Coronary artery (tissue), 2 donors: ENCODE results near the gene FBLN5.

Source experiments
- DNase-seq: peaks from one replicate; pipeline ENCODE4 v3.0.0-alpha.2; 2017; ENCODE audit warnings: low spot score
- H3K27ac ChIP-seq, 2 donors: fragments of 200-600 bp; sonication (generic); one replicate each; pipeline ENCODE4 v1.5.1; 2016 to 2019
- H3K4me3 ChIP-seq: fragments of 200-600 bp; sonication (generic); 2 replicates; pipeline ENCODE4 v1.5.1; 2016; ENCODE audit warnings: mild to moderate bottlenecking, moderate library complexity
- CTCF ChIP-seq: fragments of 200-600 bp; sonication (generic); IDR thresholded peaks from one replicate; pipeline ENCODE4 v1.5.1; 2019; ENCODE audit warnings: antibody characterized with exemption

FBLN5 gene

GRCh38 chr14:91835197-91835919 is 112.1 kb downstream of the FBLN5 start:
- Histone ChIP-seq H3K4me3 (peak overlapping the region; percentile 80), H3K27ac (peak overlapping the region; percentile 87 to 92)
- DNase-seq, result no peak
- no peak for TF ChIP-seq CTCF

GRCh38 chr14:91834571-91834970 is 112.9 kb downstream of the FBLN5 start:
- TF ChIP-seq CTCF, result no peak
- Histone ChIP-seq H3K4me3 (peak overlapping the region; percentile 80), H3K27ac (peak overlapping the region in 1 of 2 donors; percentile 29)
- DNase-seq, result no peak

- no peak overlapping the region for H3K27ac ChIP-seq
Observed at GRCh38 chr14:91831337-91831736, 116.2 kb downstream of the FBLN5 start.

GRCh38 chr14:91830777-91831176 is 116.7 kb downstream of the FBLN5 start:
- Histone ChIP-seq H3K27ac (no peak overlapping the region), H3K4me3 (no peak overlapping the region)
- TF ChIP-seq CTCF, result no peak
- DNase-seq, result no peak

More at GRCh38 chr14:91831337-91831736, 116.2 kb downstream of the FBLN5 start:
- TF ChIP-seq CTCF, result no peak
- no peak for DNase-seq
- H3K4me3 ChIP-seq, result no peak overlapping the region

- no peak overlapping the region for H3K27ac ChIP-seq
Observed at GRCh38 chr14:91829511-91829910, 118.0 kb downstream of the FBLN5 start.

GRCh38 chr14:91827746-91828145 is 119.7 kb downstream of the FBLN5 start:
- H3K27ac ChIP-seq, result no peak overlapping the region
- TF ChIP-seq CTCF, result no peak
- no peak overlapping the region for H3K4me3 ChIP-seq
- DNase-seq, result no peak

More at GRCh38 chr14:91829511-91829910, 118.0 kb downstream of the FBLN5 start:
- DNase-seq, result no peak
- no peak for TF ChIP-seq CTCF
- H3K4me3 ChIP-seq, result no peak overlapping the region
